Measurements from ENCODE around the gene R3HDM2.
A peak's percentile ranks its signal among the peaks of the same experiment; 100 is the strongest.

The R3HDM2 gene

DNA sequence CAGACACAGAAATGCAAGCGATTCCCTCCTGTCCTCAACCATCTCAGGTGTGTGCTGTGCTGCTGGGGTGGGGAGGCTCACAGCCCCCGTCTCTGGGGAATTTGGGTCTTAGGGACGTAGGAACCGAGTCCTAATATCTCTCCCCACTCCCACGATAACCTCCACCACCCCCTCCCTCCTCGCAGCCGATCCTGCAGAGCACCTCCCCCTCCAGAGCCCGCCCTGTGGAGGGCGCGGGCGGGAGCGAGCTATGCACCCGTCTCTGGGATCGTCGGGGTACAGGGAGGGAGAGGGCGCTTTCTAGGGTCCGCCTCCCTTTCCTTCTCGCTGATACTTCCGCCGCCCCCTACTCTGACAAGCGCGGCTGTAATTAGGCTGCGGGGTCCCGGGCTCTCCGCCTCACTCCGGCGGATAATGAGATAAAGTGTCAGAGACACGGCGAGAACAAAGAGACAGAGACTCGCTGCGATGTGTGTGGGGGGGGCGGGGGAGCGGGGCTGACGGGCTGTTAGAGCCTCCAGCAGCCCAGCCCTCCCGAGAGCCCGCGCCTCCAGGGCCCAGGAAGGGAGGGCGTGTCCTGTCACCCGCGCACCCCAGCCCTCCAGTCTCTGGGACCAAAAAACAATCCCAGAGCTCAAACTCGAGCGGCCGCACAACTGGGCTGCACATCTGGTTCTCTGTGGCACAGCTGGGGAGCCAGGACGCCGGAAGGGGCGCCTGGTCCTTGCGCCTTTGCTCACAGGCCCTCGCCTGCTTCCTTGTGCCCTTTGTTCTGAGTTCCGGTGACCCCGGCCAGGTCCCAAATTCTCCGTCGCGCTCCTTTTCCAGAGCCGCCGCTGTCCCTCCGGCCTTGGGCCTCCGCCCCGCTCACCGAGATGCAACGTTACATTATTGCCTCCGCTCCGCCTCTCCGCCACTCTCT, 192.7 kb downstream of the R3HDM2 start:
- peak; percentile 61 for DNase-seq

DNA sequence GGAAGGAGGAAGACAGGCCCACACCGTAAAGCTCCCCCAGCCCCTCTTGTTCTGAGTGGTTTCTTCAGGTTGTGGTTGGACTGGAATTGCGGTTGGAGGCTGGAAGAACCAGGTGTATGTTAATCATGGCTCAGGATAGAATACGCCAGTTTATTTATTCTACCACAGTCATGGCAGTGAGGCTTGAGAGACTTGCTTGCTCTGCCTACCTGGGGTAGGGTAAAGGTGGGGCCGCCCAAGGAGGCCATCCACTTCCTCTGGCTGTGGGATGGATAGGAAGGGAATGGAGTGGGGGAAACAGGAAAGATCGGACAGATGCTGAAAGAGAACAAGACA, 193.3 kb downstream of the R3HDM2 start:
- DNase-seq: no peak

DNA sequence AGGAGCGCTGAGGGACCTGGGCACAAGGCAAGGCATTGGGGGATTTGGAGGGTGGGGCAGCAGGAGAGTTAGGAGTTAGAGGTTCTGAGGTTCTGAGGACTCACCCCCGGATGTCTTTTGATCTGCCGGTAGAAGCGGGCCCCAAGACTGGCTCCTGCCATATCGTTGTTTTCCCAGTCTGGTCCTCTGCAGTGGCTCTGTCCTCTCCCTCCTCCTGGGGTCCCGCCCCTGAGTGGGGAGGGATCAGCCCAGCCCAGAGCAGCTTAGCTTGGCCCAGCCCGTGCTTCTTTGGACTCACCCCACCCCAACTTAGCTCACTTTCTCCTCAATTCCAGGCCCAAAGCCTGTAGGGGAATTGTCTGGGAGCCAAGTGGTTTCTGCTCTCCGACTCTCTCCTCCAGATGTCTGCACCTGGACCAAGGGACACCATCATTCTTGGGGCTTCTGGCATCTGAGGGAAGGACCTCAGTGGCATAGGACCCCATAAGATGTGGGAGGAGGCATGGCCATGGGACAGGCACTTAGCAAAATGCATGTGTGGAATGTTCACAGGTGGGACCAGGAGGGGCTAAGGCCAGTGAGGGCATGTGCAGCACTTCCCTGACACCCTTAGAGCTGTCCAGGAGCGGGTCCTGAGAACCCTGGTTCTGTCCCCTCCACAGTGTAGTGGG, 193.8 kb downstream of the R3HDM2 start:
- peak; percentile 42 for DNase-seq

DNA sequence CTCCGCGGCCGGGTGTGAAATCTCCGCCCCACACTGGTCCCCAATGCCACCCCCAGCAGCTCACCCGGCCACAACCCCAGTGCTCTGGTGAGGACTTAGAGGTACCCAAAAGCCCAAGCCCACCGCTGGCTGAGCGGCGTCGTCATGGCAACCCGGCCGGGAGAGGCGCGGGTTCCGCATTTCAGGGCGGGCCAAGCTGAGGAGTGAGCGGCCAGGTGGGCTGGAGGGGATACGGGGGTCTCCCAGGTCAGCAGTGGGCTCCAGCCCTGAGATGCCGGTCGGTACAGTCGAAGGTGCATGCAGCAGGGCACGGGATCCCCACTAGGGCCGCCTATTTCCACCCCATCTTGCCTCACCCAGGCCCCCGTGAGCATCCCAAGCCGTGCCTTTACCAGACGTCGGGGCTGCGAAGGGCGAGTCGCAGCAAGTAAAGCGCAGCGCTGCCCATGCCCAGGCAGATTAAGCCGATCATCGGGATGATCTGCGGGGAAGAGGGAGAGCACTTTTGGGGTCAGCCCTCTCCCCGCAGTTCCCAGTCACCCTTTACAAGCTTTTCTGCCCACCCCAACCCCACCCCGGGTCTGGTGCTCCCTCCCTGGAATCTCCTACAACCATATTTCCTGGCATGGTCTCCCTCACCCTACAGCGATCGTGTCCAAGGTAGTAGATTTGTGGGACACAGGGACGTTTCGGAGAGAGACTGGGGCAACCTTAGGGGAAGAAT, 194.5 kb downstream of the R3HDM2 start:
- DNase-seq: peak; percentile 56

DNA sequence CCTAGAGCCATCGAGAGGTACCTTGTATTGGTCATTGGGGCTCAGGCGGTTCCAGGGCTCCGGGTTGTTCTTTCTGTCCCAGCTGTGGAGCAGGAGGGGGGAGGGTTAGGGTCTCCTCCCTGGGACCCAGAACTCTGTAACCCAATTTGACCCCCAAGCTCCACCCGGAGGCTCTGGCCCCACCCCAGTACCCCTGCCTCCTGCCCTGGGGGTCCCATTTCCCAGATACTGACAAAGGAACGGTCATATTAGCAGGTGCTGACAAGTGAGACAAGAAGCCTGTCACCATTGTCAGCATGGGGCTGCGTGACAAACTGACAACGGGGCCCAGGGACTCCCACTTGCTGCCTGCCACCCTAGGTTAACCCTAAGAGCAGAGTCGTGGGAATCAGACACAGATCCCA, 195.1 kb downstream of the R3HDM2 start:
- DNase-seq: no peak

DNA sequence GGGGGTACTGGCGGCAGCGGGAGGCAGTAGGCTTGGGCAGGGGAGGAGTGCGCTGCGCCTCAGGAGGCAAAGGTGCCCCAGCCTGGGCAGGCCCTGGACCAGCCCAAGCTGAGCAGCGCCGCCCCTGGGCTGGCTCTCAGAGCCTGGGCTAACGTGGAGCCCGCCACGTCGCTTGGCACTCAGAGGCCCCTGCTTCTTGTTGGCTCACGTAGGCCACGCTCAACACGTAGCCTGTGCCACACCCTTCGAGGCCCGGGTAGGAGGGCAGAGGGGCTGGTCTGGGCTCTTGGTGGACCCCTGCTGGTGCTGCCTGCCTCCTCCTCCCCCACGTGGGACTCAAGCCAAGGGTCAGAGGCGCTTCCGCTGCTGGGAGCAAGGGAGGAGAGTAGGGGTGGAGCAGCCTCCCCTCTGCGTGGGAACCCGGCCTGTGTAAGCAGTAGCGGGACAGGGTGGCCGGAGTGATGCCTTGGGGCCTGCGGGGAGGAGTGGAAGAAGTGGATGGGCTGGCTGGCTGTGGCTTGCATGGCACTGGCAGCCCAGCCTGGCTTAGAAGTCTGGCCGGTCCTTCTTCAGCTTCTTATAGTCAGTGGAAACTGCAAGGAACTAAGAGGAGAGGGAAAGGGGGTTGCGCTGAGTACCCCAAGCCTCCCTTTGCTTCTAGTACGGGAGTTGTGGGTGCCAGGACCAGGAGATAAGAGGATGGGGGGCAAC, 195.7 kb downstream of the R3HDM2 start:
- DNase-seq: no peak

DNA sequence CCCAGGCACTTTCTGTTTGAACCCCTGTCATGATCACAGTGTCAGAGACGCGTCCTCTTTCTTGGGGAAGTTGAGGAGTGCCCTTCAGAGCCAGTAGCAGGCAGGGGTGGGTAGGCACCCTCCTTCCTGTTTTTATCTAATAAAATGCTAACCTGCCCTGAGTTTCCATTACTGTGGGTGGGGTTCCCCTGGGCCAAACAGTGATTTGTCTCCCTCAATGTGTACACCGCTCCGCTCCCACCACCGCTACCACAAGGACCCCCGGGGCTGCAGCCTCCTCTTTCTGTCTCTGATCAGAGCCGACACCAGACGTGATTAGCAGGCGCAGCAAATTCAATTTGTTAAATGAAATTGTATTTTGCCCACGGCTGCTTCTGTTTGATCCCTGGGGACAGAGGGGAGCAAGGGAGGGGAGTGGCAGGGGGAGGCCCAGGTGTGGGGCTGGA, 196.2 kb downstream of the R3HDM2 start:
- DNase-seq: no peak

DNA sequence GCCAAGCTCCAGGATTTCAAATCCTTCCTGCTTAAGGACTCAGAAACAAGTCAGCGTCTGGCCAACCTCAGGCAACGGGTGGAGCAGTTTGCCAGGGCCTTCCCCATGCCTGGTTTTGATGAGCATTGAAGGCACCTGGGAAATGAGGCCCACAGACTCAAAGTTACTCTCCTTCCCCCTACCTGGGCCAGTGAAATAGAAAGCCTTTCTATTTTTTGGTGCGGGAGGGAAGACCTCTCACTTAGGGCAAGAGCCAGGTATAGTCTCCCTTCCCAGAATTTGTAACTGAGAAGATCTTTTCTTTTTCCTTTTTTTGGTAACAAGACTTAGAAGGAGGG, 196.6 kb downstream of the R3HDM2 start:
- no peak for DNase-seq

DNA sequence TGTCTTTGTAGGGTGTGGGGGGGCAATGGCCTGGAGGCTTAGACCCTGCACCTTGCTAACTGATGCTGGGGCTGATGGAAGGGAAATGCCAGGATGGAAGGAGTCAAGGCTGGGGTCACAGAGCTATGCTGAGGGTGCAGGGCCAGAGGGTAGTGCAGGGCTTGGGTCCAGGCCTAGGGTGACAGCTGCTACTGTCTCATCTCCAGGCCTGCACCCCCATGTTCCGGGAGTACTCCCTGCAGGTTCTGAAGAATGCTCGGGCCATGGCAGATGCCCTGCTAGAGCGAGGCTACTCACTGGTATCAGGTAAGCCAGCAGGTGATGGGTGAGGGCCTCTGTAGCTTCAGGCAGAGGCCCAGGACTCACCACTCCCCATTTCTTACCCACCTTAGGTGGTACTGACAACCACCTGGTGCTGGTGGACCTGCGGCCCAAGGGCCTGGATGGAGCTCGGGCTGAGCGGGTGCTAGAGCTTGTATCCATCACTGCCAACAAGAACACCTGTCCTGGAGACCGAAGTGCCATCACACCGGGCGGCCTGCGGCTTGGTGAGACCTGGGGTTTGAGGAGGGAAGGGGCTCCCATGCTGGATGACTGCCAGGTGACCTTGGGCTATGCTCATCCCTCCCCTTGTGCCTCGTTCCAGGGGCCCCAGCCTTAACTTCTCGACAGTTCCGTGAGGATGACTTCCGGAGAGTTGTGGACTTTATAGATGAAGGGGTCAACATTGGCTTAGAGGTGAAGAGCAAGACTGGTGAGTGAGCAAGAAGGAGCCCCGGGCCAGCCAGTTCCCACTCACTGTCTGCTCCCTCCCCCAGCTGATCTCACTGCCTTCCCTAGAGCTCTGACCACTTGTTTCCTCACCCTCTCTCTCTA, 197.2 kb downstream of the R3HDM2 start:
- no peak for DNase-seq

DNA sequence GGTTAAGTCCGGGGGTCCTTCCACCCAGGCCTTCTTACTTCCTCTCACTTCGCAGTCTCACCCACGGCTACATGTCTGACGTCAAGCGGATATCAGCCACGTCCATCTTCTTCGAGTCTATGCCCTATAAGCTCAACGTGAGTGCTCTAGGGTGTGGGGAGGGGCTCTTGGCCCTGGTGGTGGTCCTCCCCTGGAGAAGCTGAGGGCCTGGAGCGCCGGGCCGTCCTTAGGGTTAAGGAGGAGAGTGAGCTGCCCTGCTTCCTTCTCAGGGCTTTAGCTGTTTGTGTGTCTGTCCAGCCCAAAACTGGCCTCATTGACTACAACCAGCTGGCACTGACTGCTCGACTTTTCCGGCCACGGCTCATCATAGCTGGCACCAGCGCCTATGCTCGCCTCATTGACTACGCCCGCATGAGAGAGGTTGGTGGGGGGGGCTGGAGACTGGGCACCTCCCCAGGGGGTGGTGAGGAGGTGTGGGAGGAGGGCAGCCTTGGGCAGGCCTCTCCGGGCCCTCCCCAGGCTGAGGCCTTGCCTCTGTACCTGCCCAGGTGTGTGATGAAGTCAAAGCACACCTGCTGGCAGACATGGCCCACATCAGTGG, 198.6 kb downstream of the R3HDM2 start:
- DNase-seq: no peak

DNA sequence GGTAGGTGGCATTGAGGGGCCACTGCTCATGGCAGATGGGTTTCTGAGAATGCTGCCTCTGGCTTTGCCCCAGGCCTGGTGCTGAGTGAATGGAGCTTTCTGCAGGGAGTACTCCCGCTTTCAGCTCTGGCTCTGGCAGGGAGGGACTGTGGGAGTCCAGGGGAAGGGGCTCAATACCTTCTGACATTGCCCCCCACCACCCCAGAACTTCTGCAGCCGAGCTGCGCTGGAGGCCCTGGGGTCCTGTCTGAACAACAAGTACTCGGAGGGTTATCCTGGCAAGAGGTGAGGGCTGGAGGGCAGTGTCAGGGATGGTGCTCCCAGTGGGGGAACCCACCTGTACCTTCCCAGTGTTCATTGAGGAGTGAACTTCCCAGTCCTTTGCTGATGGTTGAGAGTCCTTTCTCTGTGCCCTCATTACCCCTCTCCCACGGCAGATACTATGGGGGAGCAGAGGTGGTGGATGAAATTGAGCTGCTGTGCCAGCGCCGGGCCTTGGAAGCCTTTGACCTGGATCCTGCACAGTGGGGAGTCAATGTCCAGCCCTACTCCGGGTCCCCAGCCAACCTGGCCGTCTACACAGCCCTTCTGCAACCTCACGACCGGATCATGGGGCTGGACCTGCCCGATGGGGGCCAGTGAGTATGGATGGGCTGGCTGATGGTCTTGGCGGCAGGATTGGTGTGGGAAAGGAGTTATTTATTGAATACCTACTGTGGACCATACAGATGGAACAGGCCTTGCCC, 199.4 kb downstream of the R3HDM2 start:
- no peak for DNase-seq

DNA sequence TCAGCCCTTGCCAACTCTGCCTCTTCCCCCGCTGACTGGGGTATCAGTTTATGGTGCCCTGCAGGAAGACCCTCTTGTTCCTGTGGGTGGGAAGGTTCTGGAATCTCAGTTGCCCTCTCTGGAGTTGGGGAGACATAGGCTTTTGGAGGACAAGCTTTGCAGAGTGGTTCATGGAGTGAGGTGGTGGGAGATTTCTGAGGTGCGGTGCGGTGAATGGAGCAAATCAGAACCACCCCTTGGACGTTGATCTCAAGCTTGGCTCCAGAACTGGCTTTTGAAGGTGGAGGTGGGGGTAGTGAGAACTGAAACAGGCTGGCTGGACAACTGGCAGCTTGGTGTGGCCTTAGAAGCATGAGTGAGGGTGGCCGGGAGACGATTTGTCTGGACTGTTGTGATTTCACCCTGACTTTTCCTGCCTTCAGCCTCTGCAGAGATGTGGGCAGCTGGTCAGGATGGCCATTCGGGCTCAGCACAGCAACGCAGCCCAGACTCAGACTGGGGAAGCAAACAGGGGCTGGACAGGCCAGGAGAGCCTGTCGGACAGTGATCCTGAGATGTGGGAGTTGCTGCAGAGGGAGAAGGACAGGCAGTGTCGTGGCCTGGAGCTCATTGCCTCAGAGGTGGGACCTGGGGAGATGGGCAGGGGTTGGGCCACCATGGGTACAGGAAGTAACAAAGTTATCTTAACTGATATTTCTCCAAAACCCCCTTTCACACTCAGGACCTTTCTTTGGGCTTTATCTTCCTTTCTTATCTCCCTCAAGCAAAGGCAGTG, 200.3 kb downstream of the R3HDM2 start:
- DNase-seq: no peak

DNA sequence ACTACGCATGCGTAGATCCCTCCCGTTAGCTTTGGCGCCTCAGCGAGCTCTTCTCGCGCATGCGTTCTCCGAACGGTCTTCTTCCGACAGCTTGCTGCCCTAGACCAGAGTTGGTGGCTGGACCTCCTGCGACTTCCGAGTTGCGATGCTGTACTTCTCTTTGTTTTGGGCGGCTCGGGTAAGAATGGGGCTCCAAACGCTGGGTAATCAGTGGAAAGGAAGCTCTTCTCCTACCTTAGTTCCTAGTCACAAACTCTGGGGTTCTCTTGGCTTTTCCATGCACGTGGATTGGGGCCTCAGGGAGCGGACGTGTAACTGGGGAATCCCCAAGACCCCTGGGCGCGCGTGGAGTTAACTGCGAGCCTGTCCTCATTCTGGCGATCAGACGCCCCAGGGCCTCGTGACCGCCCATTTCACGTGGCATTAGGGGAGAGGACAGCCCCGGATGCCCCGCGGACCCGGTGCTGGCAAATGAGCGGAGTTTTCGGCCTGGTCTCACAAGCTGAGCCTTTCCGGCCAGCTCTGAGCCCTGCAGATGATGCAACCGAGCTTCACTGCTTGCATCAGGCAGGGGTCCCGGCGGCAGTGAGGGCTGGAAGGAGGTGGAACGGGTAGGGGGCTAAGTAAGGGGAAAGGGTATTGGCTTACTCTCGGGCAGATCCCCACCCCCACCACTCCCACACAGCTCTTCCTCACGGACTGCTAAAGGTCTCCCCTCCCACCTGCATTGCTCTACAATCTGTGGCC, 201.0 kb downstream of the R3HDM2 start, which contains the start of gene SHMT2:
TSS of gene SHMT2 (plus strand) at position 78 of the 747 bp plus-strand sequence. CDS start at position 146, 68 bp downstream.
- peak; percentile 97 for DNase-seq

DNA sequence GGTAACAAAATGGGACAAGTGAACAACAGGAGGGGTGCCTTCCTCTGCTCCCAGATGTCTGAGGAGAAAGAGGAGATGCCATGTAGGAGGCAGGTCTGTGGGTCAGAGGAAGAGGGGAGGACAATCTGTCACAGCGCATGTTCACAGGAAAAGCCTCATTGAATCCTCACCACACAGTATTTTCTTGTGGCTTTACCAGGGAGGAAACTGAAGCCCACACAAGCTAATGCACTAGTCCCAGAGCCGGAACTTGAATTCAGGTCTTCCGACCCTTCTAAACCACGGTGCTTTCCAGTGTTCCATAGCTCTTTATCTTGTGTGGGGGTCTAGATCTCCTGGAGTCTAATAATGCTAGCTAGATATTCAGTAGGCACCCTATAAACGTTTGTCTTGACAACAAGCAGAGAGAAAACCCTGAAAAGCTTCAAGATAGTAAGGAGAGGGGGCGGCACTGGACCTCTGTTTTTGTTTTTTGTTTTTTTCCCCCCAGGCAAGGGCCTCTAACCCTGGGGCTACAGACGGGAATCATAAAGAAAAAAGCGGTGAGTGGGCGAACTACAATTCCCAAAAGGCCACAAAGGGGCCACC, 201.7 kb downstream of the R3HDM2 start:
- DNase-seq: no peak

DNA sequence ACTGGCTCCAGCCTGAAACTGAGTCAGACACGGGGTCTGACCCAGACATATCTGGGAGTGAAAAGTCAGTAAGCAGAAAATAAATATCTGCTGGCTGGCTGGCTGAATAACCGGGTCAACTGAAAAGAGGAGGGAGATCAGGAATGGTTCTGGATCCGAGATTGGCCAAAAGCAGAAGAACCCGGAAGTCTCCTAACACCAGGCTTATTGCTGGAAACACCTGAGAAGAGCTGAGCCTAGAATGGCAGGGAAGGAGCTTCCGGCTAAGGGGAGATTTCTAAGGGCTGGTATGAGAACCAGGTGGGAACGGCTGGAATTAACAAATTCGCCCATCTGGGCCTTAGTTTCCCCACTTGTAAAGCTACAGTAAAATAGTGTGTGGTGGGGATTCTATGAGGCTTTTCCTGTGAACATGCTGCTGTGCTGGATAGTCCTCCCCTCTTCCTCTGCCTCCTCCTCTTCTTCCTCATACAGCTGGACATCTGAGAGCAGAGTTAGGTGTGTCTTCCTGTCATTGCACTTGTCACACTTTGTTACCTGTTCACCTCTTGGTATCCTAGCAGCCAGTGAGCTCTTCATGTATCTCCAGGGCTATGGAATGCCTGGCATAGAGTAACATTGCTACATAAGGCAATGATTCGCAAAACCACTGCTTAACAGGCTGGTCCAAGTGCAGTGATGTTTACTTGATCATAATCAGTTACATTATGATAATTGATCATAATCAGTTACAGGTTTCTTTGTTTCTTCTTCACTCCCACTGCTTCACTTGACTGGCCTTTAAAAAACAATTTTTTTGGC, 203.3 kb downstream of the R3HDM2 start:
- DNase-seq: no peak

DNA sequence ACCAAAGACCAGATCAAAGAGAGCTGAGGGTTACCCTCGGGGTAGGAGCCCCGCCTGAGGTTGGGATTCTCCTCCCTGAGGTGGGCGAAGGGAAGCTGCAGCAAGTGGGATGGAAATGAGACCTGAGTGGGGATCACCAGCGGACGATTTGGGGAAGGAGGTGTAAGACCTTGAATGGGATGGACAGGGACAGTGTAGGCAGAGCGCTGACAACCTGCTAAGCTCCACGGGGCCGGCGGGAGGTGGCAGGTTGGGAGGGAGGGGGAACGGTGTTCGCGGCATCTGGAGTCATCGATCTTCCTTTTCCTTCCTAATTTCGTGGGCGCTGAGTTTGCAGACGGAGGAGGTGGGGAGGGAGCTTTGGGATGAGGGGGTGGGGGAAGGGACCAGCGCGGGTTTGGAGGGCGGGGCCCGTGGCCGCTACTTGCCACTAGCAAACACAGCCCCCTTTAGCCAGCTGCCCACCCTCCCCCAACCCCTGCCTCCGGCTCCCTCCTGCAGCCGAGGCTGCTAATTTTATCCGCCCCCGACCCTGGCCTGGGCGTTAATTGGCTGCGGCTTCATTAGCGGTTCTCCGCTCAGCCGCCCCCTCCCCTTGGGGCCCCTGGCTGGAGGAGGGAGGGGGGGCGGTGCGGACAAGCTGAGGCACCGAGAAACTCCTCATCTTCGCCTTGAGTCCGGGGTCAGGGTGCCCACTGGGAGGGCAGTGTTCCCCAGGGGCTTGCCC, 204.1 kb downstream of the R3HDM2 start:
- no peak for DNase-seq

DNA sequence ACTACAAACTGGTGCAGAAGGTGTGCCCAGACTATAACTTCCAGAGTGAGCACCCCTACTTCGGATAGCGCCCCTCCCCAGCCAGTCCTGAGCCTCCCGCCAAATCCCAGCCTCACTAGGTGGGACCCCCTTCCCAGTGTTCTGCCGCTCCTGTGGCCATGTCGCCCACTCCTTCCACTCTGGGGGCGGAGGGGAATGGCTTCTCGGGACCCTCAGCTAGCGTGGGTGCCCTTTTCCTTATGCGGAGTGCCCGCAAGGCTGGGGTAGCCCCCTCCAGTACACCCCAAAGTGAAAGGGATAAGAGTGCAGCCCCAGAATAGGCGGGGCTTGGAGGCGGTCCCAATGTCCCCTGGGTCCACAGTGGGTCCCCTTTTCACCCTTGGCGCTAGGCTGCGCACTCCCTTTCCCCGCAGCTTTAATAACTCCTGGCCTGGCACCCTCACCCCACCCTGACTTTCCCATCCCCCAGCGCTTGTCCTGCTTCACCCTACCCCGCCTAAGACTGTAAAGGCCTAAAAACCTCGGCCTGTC, 205.1 kb downstream of the R3HDM2 start:
- no peak for DNase-seq

All from stimulated activated CD4-positive, alpha-beta T cell treated with anti-CD3 and anti-CD28 coated beads, Interleukin-15, amount 100 ng/mL, for 24 hours (primary cell).